ENCODE results near the gene PKD1L1. TPM values are rescaled to one million over a fixed set of nuclear protein-coding genes. Genes with fewer than 3 reads are reported as not detected.

The PKD1L1 gene
- total RNA-seq, 4 donors from 2014 or later = 0.11 to 2.6 TPM; not detected in 2

GRCh38 chr7:47935336-47935735 lies 12.9 kb downstream of the PKD1L1 start:
- H3K27ac ChIP-seq = no peak overlapping the region
- H3K27me3 ChIP-seq = no peaks in the 10 kb centered on the region
- TF ChIP-seq CTCF (IDR thresholded peaks at IDR 0.05) = no peak
- TF ChIP-seq POLR2A (IDR thresholded peaks at IDR 0.05) = no peak
- no peak for TF ChIP-seq POLR2AphosphoS5 (IDR thresholded peaks at IDR 0.05)
- no peak for TF ChIP-seq EP300 (IDR thresholded peaks at IDR 0.05)
- H3K36me3 ChIP-seq = no peaks in the 10 kb centered on the region
- no peaks in the 10 kb centered on the region for H3K4me1 ChIP-seq
- H3K9me3 ChIP-seq = no peaks in the 10 kb centered on the region
- 86% methylated on average over 10 of the region's 10 CpGs for WGBS
- DNase-seq (ENCODE audit: low spot score in 2 of 2) = no peak
- H3K4me3 ChIP-seq = no peak overlapping the region

- H3K36me3 ChIP-seq = no peaks in the 10 kb centered on the region
- H3K27ac ChIP-seq = no peak overlapping the region
- no peak for DNase-seq (ENCODE audit: low spot score in 2 of 2)
- TF ChIP-seq POLR2AphosphoS5 (IDR thresholded peaks at IDR 0.05) = no peak
- TF ChIP-seq POLR2A (IDR thresholded peaks at IDR 0.05) = no peak
- TF ChIP-seq CTCF (IDR thresholded peaks at IDR 0.05) = no peak
- no peak for TF ChIP-seq EP300 (IDR thresholded peaks at IDR 0.05)
- 86% methylated on average over 6 of the region's 6 CpGs for WGBS
- H3K4me1 ChIP-seq = no peaks in the 10 kb centered on the region
- H3K4me3 ChIP-seq = no peak overlapping the region
- no peaks in the 10 kb centered on the region for H3K9me3 ChIP-seq
- H3K27me3 ChIP-seq = no peaks in the 10 kb centered on the region
These were observed 13.4 kb downstream of the PKD1L1 start for GRCh38 chr7:47934831-47935230.

- Histone ChIP-seq H3K27me3 (no peaks in the 10 kb centered on the region), H3K9me3 (no peaks in the 10 kb centered on the region), H3K4me3 (no peak overlapping the region), H3K36me3 (no peaks in the 10 kb centered on the region), H3K27ac (no peak overlapping the region), H3K4me1 (no peaks in the 10 kb centered on the region)
- WGBS = 83% methylated on average over 8 of the region's 8 CpGs
- no peak for TF ChIP-seq POLR2A (IDR thresholded peaks at IDR 0.05)
- TF ChIP-seq POLR2AphosphoS5 (IDR thresholded peaks at IDR 0.05) = no peak
- TF ChIP-seq CTCF (IDR thresholded peaks at IDR 0.05) = no peak
- no peak for TF ChIP-seq EP300 (IDR thresholded peaks at IDR 0.05)
- no peak for DNase-seq (ENCODE audit: low spot score in 2 of 2)
These were observed 15.1 kb downstream of the PKD1L1 start for GRCh38 chr7:47933215-47933614.

- 63% methylated on average over 11 of the region's 11 CpGs for WGBS
- no peaks in the 10 kb centered on the region for H3K36me3 ChIP-seq
- TF ChIP-seq POLR2AphosphoS5 (IDR thresholded peaks at IDR 0.05) (no peak), CTCF (IDR thresholded peaks at IDR 0.05) (no peak), EP300 (IDR thresholded peaks at IDR 0.05) (no peak), POLR2A (IDR thresholded peaks at IDR 0.05) (no peak)
- no peak overlapping the region for H3K4me3 ChIP-seq
- no peaks in the 10 kb centered on the region for H3K4me1 ChIP-seq
- no peak overlapping the region for H3K27ac ChIP-seq
- no peak for DNase-seq (ENCODE audit: low spot score in 2 of 2)
- H3K27me3 ChIP-seq = no peaks in the 10 kb centered on the region
- no peaks in the 10 kb centered on the region for H3K9me3 ChIP-seq
These were observed 15.7 kb downstream of the PKD1L1 start for GRCh38 chr7:47932466-47933037.

GRCh38 chr7:47932016-47932415 lies 16.2 kb downstream of the PKD1L1 start:
- H3K9me3 ChIP-seq = no peaks in the 10 kb centered on the region

More at GRCh38 chr7:47932016-47932415, 16.2 kb downstream of the PKD1L1 start:
- Histone ChIP-seq H3K4me1 (no peaks in the 10 kb centered on the region), H3K27me3 (no peaks in the 10 kb centered on the region), H3K36me3 (no peaks in the 10 kb centered on the region), H3K27ac (no peak overlapping the region), H3K4me3 (no peak overlapping the region)
- 51% methylated on average over 6 of the region's 6 CpGs for WGBS
- TF ChIP-seq CTCF (IDR thresholded peaks at IDR 0.05) (no peak), POLR2AphosphoS5 (IDR thresholded peaks at IDR 0.05) (no peak), EP300 (IDR thresholded peaks at IDR 0.05) (no peak), POLR2A (IDR thresholded peaks at IDR 0.05) (no peak)
- no peak for DNase-seq (ENCODE audit: low spot score in 2 of 2)

Data from suprapubic skin (tissue), 4 donors.